ENCODE results near the gene TYW5. TPM values are rescaled to one million over a fixed set of nuclear protein-coding genes. Genes with fewer than 3 reads are reported as not detected.
A peak's percentile ranks its signal among the peaks of the same experiment; 100 is the strongest.

Gene TYW5
- total RNA-seq, 2 donors from 2014 or later = 7.6 to 8.1 TPM

DNA sequence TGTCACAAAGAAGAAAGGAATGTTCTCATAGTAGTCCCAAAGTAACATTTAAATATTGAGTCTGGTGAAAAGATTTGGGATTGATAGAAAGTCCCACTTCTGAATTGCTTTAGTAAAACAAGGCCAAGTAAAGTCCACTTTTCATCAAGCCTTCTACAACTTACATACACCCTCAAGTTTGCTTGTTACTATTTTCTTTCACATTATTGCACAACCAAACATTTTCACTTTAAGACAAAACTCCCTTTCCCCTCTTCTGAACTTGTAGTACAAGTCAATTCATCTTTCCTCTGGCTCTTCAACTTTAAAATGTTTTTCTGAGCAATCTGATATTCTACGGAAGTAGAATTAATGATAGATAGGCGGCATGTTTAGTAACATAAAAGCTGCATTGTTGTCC is 11.1 kb upstream of the TYW5 start:
- Histone ChIP-seq H3K27ac (no peak overlapping the region), H3K9ac (ENCODE audit: low read depth in 2 of 2, low read length in 2 of 2) (no peak overlapping the region), H3K36me3 (peaks cover 15% of the 10 kb centered on the region), H3K27me3 (no peaks in the 10 kb centered on the region), H3K4me3 (no peak overlapping the region), H3K9me3 (no peaks in the 10 kb centered on the region), H3K4me1 (no peaks in the 10 kb centered on the region)
- TF ChIP-seq, protein P1, sequence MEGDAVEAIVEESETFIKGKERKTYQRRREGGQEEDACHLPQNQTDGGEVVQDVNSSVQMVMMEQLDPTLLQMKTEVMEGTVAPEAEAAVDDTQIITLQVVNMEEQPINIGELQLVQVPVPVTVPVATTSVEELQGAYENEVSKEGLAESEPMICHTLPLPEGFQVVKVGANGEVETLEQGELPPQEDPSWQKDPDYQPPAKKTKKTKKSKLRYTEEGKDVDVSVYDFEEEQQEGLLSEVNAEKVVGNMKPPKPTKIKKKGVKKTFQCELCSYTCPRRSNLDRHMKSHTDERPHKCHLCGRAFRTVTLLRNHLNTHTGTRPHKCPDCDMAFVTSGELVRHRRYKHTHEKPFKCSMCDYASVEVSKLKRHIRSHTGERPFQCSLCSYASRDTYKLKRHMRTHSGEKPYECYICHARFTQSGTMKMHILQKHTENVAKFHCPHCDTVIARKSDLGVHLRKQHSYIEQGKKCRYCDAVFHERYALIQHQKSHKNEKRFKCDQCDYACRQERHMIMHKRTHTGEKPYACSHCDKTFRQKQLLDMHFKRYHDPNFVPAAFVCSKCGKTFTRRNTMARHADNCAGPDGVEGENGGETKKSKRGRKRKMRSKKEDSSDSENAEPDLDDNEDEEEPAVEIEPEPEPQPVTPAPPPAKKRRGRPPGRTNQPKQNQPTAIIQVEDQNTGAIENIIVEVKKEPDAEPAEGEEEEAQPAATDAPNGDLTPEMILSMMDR (IDR thresholded peaks at IDR 0.05) = no peak
- DNase-seq = no peak
- intact Hi-C loops (cut with DNase I) = no loop called here

DNA sequence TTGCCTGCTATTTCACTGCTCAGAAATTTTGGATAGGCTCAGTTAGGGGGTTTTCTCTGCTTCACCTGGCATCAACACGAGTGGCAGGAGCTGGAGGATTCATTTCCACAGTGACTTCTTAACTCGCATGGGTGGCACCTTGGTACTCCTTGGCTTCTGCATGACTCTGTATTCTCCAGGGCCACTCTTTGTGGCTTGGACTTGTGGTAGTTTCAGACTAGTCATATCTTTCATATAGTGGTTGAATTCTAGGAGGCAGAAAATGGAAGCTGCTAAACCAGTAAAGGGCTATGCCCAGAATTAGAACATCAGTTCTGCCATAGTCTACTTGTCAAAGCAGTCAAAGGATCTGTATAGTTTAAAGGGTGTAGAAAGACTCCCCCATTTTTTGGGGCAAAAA is 6.9 kb upstream of the TYW5 start:
- peaks cover 3% of the 10 kb centered on the region for H3K4me1 ChIP-seq
- H3K9ac ChIP-seq (ENCODE audit: low read depth in 2 of 2, low read length in 2 of 2) = no peak overlapping the region
- H3K9me3 ChIP-seq = no peaks in the 10 kb centered on the region
- intact Hi-C loops (cut with DNase I) = no loop called here
- TF ChIP-seq, protein P1 (IDR thresholded peaks at IDR 0.05) = no peak
- peaks cover 22% of the 10 kb centered on the region for H3K36me3 ChIP-seq
- no peaks in the 10 kb centered on the region for H3K27me3 ChIP-seq
- no peak overlapping the region for H3K27ac ChIP-seq
- H3K4me3 ChIP-seq = no peak overlapping the region
- no peak for DNase-seq

DNA sequence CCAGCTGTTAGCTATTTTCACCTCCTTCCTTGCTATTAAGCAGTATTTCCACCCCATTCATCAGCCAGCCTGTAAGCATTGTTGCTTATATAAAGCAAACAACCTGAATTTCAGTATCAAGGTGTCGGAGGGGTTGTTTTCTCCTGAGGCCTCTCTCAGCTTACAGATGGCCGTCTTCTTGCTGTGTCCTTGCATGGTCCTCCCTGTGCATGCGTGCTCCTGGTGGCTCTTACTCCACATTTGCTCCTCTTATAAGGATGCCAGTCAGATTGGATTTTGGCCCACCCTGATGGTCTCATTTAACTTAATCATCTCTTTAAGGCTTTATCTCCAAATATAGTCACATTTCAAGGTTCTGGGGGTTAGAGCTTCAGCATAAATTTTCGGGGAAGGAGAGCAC is 2.7 kb upstream of the TYW5 start:
- Histone ChIP-seq H3K9ac (ENCODE audit: low read depth in 2 of 2, low read length in 2 of 2) (no peak overlapping the region), H3K36me3 (peaks cover 11% of the 10 kb centered on the region), H3K9me3 (no peaks in the 10 kb centered on the region), H3K27ac (no peak overlapping the region), H3K4me3 (no peak overlapping the region), H3K4me1 (peaks cover 12% of the 10 kb centered on the region), H3K27me3 (no peaks in the 10 kb centered on the region)
- TF ChIP-seq, protein P1 (IDR thresholded peaks at IDR 0.05) = no peak
- intact Hi-C loops (cut with DNase I) = no loop called here
- no peak for DNase-seq

DNA sequence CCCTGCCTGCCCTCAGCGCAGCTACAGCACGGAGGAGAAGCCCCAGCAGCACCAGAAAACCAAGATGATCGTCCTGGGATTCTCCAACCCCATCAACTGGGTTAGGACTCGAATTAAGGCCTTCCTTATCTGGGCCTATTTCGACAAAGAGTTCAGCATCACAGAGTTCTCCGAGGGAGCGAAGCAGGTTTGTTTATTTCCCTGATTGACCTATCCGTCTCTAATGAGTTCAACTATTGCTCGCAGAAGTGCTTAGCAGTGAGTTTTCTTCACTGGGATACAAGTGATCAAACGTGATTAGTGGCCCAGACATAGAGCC is 730 bp upstream of the TYW5 start:
- Histone ChIP-seq H3K9me3 (no peaks in the 10 kb centered on the region), H3K4me3 (peak overlapping the region; percentile 98), H3K9ac (ENCODE audit: low read depth in 2 of 2, low read length in 2 of 2) (peak overlapping the region; percentile 95 to 98), H3K4me1 (peaks cover 12% of the 10 kb centered on the region), H3K36me3 (peaks cover 7% of the 10 kb centered on the region), H3K27ac (peak overlapping the region; percentile 94), H3K27me3 (no peaks in the 10 kb centered on the region)
- TF ChIP-seq, protein P1 (IDR thresholded peaks at IDR 0.05) = no peak
- intact Hi-C loops (cut with DNase I) = no loop called here
- DNase-seq = no peak

DNA sequence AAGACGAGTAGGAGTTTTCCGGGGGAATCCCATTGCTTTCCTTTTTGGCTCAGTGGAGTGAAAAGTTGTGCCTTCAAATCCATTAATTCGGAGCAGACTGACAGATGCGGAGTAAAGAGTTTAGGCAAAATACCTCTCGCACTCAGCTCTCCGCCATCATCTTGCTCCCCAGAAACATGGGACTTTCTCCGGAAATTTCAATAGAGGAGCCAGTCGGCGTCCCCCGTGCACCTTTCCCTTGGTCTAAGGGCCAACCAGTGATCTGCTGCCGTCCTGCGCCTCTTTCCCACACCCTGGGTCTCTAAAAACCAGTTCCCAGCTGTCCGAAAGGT is 318 bp downstream of the TYW5 start:
- H3K36me3 ChIP-seq = no peaks in the 10 kb centered on the region
- H3K9ac ChIP-seq (ENCODE audit: low read depth in 2 of 2, low read length in 2 of 2) = peak overlapping the region; percentile 95 to 98
- peaks cover 12% of the 10 kb centered on the region for H3K4me1 ChIP-seq
- intact Hi-C loops (cut with DNase I) = no loop called here
- TF ChIP-seq, protein P1 (IDR thresholded peaks at IDR 0.05) = no peak
- DNase-seq = no peak
- H3K27ac ChIP-seq = peak overlapping the region; percentile 94
- H3K27me3 ChIP-seq = no peaks in the 10 kb centered on the region
- H3K4me3 ChIP-seq = peak overlapping the region; percentile 98
- H3K9me3 ChIP-seq = no peaks in the 10 kb centered on the region

DNA sequence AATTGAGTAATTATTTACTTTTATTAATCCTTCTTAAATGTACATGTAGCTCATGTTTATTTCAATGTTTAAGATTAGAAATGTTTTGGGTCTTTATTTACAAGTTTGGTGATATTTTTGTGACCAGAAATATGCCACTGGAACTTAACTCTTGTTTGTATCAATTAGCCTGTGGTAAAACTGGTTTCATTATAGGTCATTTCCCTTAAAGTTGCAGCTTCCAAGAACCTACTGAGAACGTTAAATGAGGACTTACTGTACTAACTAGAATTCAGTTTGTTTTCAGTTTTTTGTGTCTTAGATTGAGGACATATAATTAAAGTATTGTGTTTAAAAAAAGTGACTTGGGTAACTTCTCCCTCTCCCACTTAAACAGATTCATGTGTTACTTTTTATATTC is 4.3 kb downstream of the TYW5 start:
- intact Hi-C loops (cut with DNase I) = no loop called here
- Histone ChIP-seq H3K4me1 (no peaks in the 10 kb centered on the region), H3K36me3 (no peaks in the 10 kb centered on the region), H3K27ac (no peak overlapping the region), H3K9me3 (no peaks in the 10 kb centered on the region), H3K4me3 (no peak overlapping the region), H3K27me3 (no peaks in the 10 kb centered on the region), H3K9ac (ENCODE audit: low read depth in 2 of 2, low read length in 2 of 2) (no peak overlapping the region)
- TF ChIP-seq, protein P1 (IDR thresholded peaks at IDR 0.05) = no peak
- no peak for DNase-seq
